Astrocyte of the spinal cord (primary cell): ENCODE data around the gene SLC34A2.

ENCODE experiments used
- DNase-seq: peaks from one replicate; pipeline ENCODE4 v3.0.0; 2011; ENCODE audit warnings: low read depth, low spot score
- H3K4me3 ChIP-seq: 2 replicates; pipeline ENCODE4 v1.5.1; 2011; ENCODE audit warnings: low read depth, mild to moderate bottlenecking, low read length, moderate library complexity
- in situ Hi-C: cut with HindIII; loops from 2 replicates; pipeline ENCODE4 v1.10.0; 2017; ENCODE audit warnings: low sequenced_read_pairs
- TF ChIP-seq, protein P1 (sequence below): IDR thresholded peaks from 2 replicates; pipeline ENCODE4 v1.5.1; 2012; ENCODE audit warnings: low read depth, mild to moderate bottlenecking, low read length, inconsistent platforms

Gene SLC34A2

DNA sequence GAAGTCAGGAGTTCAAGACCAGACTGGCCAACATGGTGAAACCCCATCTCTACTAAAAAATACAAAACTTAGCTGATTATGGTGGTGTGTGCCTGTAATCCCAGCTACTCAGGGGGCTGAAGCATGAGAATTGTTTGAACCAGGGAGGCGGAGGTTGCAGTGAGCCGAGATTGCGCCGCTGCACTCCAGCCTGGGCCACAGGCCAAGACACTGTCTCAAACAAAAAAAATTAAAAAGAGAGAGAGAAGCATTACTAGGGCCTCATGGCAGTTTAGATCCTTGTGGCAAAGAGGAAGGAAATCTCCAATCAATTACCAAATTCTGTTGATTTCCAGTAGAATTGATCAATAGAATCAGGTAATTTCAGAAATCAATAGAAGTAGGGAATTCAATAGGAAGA lies 16.8 kb upstream of the SLC34A2 start:
- in situ Hi-C loops = no loop called here
- DNase-seq = no peak
- TF ChIP-seq, protein P1, sequence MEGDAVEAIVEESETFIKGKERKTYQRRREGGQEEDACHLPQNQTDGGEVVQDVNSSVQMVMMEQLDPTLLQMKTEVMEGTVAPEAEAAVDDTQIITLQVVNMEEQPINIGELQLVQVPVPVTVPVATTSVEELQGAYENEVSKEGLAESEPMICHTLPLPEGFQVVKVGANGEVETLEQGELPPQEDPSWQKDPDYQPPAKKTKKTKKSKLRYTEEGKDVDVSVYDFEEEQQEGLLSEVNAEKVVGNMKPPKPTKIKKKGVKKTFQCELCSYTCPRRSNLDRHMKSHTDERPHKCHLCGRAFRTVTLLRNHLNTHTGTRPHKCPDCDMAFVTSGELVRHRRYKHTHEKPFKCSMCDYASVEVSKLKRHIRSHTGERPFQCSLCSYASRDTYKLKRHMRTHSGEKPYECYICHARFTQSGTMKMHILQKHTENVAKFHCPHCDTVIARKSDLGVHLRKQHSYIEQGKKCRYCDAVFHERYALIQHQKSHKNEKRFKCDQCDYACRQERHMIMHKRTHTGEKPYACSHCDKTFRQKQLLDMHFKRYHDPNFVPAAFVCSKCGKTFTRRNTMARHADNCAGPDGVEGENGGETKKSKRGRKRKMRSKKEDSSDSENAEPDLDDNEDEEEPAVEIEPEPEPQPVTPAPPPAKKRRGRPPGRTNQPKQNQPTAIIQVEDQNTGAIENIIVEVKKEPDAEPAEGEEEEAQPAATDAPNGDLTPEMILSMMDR = no peak
- H3K4me3 ChIP-seq = no peak overlapping the region

DNA sequence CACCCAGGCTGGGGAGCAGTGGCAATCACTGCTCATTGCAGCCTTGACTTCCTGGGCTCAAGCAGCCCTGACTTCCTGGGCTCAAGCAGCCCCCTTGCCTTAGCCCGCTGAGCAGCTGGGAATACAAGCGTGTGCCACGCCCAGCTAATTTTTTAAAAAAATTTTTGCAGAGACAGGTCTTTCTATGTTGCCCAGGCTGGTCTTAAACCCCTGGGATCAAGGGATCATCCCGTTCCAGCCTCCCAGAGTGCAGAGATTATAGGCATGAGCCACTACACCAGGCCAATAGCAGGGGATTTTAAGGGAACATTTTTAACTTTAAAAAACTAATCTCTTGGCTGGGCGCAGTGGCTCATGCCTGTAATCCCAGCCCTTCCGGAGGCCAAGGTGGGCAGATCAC lies 5.3 kb upstream of the SLC34A2 start:
- TF ChIP-seq, protein P1 = no peak
- in situ Hi-C loops = no loop called here
- no peak overlapping the region for H3K4me3 ChIP-seq
- DNase-seq = no peak

DNA sequence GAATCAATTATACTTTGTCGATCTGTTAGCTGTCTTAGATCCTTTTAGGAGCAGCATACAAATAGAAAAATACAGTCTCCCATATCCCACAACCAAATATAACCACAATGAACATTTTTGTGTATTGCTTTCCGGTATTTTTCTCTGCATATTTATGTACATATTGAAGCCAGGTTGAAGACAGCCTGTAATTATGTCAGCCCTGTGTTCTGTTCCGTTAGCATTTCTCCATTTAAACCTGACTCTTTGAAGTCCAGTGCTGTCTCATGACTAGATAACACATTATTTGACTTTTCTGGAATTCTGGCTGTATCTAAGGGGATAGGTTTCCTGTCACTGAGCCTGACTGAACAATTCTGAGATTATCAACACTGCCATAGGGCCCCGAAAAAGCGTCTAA lies 4.0 kb upstream of the SLC34A2 start:
- no peak for DNase-seq
- TF ChIP-seq, protein P1 = no peak
- in situ Hi-C loops = no loop called here
- H3K4me3 ChIP-seq = no peak overlapping the region

DNA sequence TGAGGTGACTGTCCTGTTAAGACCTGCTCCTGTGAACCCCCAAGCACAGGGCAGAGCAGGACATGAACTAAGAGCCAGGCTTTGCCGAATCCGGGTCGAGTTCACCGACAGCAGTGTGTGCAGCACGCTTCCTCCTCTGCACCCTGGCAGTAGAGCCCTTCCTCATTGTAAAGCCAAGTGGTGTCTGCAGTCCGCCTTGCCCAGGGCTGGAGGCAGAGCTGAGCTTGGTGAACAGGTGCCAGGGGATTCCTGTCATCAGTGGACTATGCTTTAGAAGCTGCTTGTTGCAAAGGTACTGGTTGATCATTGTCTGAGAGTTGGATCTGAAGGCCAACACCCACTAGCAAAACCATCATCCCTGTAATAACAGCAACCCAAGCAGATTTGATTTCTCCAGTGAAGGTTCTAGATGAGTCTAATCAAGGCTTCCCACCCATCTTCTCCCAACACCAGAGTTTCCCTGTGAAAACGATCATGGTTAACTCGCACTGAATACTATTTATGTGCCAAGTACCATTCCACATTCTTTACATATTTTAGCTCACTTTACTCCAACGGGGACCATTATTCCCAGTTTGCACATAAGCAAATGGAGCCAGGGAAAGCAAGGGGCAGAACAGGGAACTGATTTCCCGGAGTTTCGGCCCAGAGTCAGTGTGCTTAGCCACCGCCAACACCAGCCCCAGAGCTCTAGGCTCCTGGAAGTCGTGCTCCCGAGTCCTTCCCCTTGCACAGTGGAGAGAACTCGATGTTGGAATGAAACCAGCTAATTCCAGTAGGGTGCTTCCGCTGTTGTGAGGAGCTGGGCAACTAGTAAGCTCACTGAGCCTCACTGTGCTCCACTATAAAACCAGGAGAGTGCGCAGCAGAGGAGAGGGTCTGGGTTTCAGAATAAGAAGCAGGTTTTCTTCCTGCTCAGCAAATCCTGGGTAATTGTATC lies 1.4 kb upstream of the SLC34A2 start:
- no peak overlapping the region for H3K4me3 ChIP-seq
- TF ChIP-seq, protein P1 = no peak
- in situ Hi-C loops = no loop called here
- DNase-seq = no peak

DNA sequence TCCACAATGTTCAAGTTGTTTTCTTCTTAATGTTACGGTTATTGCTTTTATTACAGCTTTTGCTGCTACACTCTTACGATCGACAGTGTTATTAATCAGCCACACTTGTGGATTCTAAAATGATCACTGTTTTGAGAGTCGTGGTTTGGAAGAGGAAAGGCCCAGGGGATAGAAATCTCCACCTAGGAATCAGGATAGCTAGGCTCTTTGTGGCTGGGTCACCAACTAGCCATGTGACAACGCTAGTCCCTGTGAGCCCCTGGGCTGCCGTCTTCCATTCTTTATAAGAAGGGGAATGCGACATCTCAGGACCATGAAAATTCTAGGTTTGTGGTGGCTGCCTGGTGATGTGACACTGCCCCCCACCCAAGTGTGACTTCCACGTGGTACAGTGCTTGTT lies 380 bp downstream of the SLC34A2 start:
- TF ChIP-seq, protein P1 = no peak
- H3K4me3 ChIP-seq = no peak overlapping the region
- in situ Hi-C loops = no loop called here
- DNase-seq = no peak

DNA sequence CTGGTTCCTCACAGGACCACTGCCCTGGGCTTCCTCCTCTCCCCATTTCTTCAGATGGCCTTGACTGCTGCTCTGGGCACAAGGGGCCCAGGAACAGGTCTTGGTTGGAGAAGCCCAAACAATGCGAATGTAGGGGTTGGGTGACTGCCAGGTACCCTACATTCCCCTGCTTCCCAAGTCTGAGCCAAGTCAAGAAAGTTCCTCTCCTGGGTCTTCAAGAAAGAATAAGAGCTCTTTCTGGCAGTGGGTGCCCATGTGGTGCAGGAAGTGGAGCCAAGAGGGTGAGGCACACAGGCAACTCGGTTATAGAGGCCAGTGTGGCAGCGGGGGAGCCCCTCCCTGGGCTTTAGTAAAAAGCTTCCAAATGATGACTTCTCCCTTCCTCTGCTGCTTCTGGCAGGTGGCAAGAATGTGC lies 2.7 kb downstream of the SLC34A2 start:
- TF ChIP-seq, protein P1 = no peak
- no peak for DNase-seq
- in situ Hi-C loops = no loop called here
- H3K4me3 ChIP-seq = no peak overlapping the region
